GM23248 (cell line): Measurements from ENCODE around the gene TMEM59. TPM values are rescaled to one million over a fixed set of nuclear protein-coding genes. Genes with fewer than 3 reads are reported as not detected.
"Not testable (repeated sequence)": the region's sequence is repeated elsewhere in the genome, so short reads cannot be mapped to it uniquely, and the experiment has no call there.

Experiments
- DNase-seq: peaks from one replicate; pipeline ENCODE4 v3.0.0-alpha.2; 2015
- H2AFZ ChIP-seq: fragments of 200-600 bp; sonication (generic); 2 replicates; pipeline ENCODE4 v1.6.1; 2016; ENCODE audit warnings: antibody characterized with exemption
- H3F3A ChIP-seq: fragments of 200-600 bp; sonication (generic); 2 replicates; pipeline ENCODE4 v1.6.1; 2016; ENCODE audit warnings: mild to moderate bottlenecking, antibody characterized with exemption, mixed run types; ENCODE audit not compliant: insufficient read depth
- H3K27ac ChIP-seq: fragments of 200-600 bp; sonication (generic); 2 replicates; pipeline ENCODE4 v1.5.1; 2016; ENCODE audit warnings: mild to moderate bottlenecking
- H3K27me3 ChIP-seq: fragments of 200-600 bp; sonication (generic); replicated peaks from 2 replicates; pipeline ENCODE4 v1.6.1; 2016; ENCODE audit warnings: mild to moderate bottlenecking; ENCODE audit not compliant: insufficient read depth
- H3K36me3 ChIP-seq: fragments of 200-600 bp; sonication (generic); 2 replicates; pipeline ENCODE4 v1.6.1; 2016; ENCODE audit warnings: low read depth, mild to moderate bottlenecking
- H3K4me1 ChIP-seq: fragments of 200-600 bp; sonication (generic); 2 replicates; pipeline ENCODE4 v1.6.1; 2016; ENCODE audit warnings: mild to moderate bottlenecking; ENCODE audit not compliant: insufficient read depth
- H3K4me2 ChIP-seq: fragments of 200-600 bp; sonication (generic); one replicate; pipeline ENCODE4 v1.6.1; 2016; ENCODE audit warnings: mild to moderate bottlenecking; ENCODE audit not compliant: unreplicated experiment
- H3K4me3 ChIP-seq: fragments of 200-600 bp; sonication (generic); 2 replicates; pipeline ENCODE4 v1.5.1; 2016; ENCODE audit warnings: mild to moderate bottlenecking
- H3K79me2 ChIP-seq: fragments of 200-600 bp; sonication (generic); 2 replicates; pipeline ENCODE4 v1.6.1; 2016; ENCODE audit warnings: mild to moderate bottlenecking; ENCODE audit not compliant: insufficient read depth
- H3K9ac ChIP-seq: fragments of 200-600 bp; sonication (generic); 2 replicates; pipeline ENCODE4 v1.6.1; 2016; ENCODE audit warnings: mild to moderate bottlenecking
- H3K9me2 ChIP-seq: fragments of 200-600 bp; sonication (generic); 2 replicates; pipeline ENCODE4 v1.6.1; 2016; ENCODE audit warnings: mixed run types, mild to moderate bottlenecking, moderate library complexity; ENCODE audit not compliant: insufficient read depth
- H3K9me3 ChIP-seq: fragments of 200-600 bp; sonication (generic); one replicate; pipeline ENCODE4 v1.6.1; 2017; ENCODE audit warnings: low read depth
- H4K20me1 ChIP-seq: fragments of 200-600 bp; sonication (generic); 2 replicates; pipeline ENCODE4 v1.6.0; 2016; ENCODE audit not compliant: insufficient read depth
- EZH2 ChIP-seq: fragments of 200-600 bp; sonication (generic); IDR thresholded peaks from 2 replicates; pipeline ENCODE4 v1.6.1; 2018; ENCODE audit warnings: antibody characterized with exemption, mild to moderate bottlenecking; ENCODE audit not compliant: insufficient read depth, poor library complexity, severe bottlenecking
- EZH2phosphoT487 ChIP-seq: fragments of 200-600 bp; sonication (generic); IDR thresholded peaks from 2 replicates; pipeline ENCODE4 v1.6.1; 2018; ENCODE audit warnings: antibody characterized with exemption, moderate library complexity, mild to moderate bottlenecking, low read depth; ENCODE audit not compliant: insufficient read depth
- WGBS, 2 experiments: methylation state at CpG; one replicate each; pipeline ENCODE4 v1.1.6; 2015 to 2017; ENCODE audit warnings: low lambda C conversion rate in 2 of 2, low coverage in 1 of 2; ENCODE audit errors: missing lambda C conversion rate in 2 of 2; 5-methylcytosine and 5-hydroxymethylcytosine counted together
- in situ Hi-C: fragments of 300-500 bp; cut with MboI; formaldehyde crosslinking; loops from 2 replicates; pipeline ENCODE4 v1.15.0; 2020
- polyA plus RNA-seq: library from polyadenylated mRNA; unstranded; fragments of >200 nt; fragmentation: Nextera tagmentation; extraction: Ambion mirVana; gene quantifications from 2 replicates; pipeline ENCODE4 v1.2.1, GENCODE V29; 2016
- total RNA-seq: library from RNA; depleted of rRNA; stranded (reverse); fragments of >200 nt; shearing (Covaris generic); gene quantifications from 2 replicates; pipeline ENCODE4 v1.2.3, GENCODE V29; 2014

The TMEM59 gene
- total and polyA plus RNA-seq, 2 experiments from 2014 or later = 425 to 774 TPM

GRCh38 chr1:54096227-54096876 is 43.3 kb upstream of the TMEM59 start:
- no peaks in the 10 kb centered on the region for H3K27me3 ChIP-seq
- no peak overlapping the region for H3K9ac ChIP-seq
- no peak overlapping the region for H2AFZ ChIP-seq
- no peaks in the 10 kb centered on the region for H4K20me1 ChIP-seq
- no peak for DNase-seq
- in situ Hi-C loops = no loop called here
- no peak overlapping the region for H3K4me3 ChIP-seq
- WGBS, 2 experiments = 86 to 88% methylated on average over 25 of the region's 25 CpGs
- no peaks in the 10 kb centered on the region for H3K4me1 ChIP-seq
- no peaks in the 10 kb centered on the region for H3K9me3 ChIP-seq
- no peak overlapping the region for H3K27ac ChIP-seq
- H3K9me2 ChIP-seq = no peaks in the 10 kb centered on the region
- no peaks in the 10 kb centered on the region for H3F3A ChIP-seq
- H3K79me2 ChIP-seq = no peaks in the 10 kb centered on the region
- H3K4me2 ChIP-seq = no peak overlapping the region
- H3K36me3 ChIP-seq = no peaks in the 10 kb centered on the region
- TF ChIP-seq EZH2 (no peak), EZH2phosphoT487 (no peak)

DNA sequence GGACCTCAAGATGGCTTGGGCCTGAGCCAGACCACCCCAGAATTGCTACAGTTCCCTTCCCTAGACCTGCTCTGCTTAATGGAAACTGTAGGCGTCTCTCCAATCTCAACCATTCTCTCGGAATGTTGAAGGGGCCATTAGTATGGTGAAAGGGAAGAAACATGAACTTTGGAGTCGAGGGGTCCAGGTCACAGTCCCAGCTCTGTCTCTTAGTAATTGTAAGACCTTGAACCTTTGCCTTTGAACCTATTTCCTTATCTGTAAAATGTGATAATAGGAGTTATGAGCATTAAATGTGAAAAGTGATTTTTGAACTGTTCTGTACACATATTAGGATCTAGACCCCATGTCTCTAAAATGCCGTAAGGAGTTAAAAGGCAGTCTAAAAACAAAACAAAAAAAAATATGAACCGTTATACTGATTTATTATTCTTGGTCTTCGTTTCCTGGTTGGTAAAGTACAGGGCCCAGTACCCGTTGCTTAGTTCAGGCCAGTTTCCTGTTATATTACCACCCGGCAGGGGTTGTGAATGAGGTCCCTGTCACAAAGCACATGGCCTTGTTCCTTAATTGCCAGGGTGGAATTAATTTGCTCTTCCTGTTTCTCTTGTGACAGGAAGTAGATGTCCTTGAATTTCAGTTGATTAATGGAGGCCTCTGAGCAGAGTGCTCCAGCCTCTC is 42.7 kb upstream of the TMEM59 start:
- Histone ChIP-seq H3K4me3 (no peak overlapping the region), H3K9me3 (no peaks in the 10 kb centered on the region), H3K79me2 (no peaks in the 10 kb centered on the region), H3K36me3 (no peaks in the 10 kb centered on the region), H3K4me2 (no peak overlapping the region), H2AFZ (no peak overlapping the region), H3F3A (no peaks in the 10 kb centered on the region), H3K27ac (no peak overlapping the region), H4K20me1 (no peaks in the 10 kb centered on the region), H3K4me1 (no peaks in the 10 kb centered on the region), H3K9me2 (no peaks in the 10 kb centered on the region), H3K9ac (no peak overlapping the region), H3K27me3 (no peaks in the 10 kb centered on the region)
- 92 to 94% methylated on average over 8 of the region's 8 CpGs for WGBS, 2 experiments
- in situ Hi-C loops = no loop called here
- DNase-seq = no peak
- TF ChIP-seq EZH2phosphoT487 = no peak
- TF ChIP-seq EZH2 = no peak

DNA sequence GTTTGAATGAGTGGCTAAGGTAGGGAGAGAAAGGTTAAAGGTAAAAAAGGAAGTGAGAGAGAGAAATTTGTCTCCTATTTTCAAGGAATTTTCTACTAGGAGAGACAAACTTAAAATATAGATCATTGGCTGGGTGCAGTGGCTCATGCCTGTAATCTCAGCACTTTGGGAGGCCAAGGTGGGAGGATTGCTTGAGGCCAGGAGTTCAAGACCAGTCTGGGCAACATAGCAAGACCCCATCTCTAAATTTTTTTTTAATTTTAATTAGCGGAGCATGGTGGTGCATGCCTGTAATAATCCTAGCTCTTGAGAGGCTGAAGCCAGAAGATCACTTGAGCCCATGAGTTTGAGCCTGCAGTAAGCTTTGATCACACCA is 41.7 kb upstream of the TMEM59 start:
- H3F3A ChIP-seq, H3K79me2 ChIP-seq, DNase-seq, H4K20me1 ChIP-seq, H3K4me1 ChIP-seq, H3K4me2 ChIP-seq, in situ Hi-C loops, H2AFZ ChIP-seq, H3K9me2 ChIP-seq, H3K36me3 ChIP-seq, H3K27ac ChIP-seq, H3K9ac ChIP-seq, H3K27me3 ChIP-seq, H3K9me3 ChIP-seq, H3K4me3 ChIP-seq: not testable (repeated sequence)
- 100% methylated on average over 1 of the region's 1 CpG for WGBS, 2 experiments

GRCh38 chr1:54094001-54094729 is 41.2 kb upstream of the TMEM59 start:
- no peaks in the 10 kb centered on the region for H3K9me2 ChIP-seq
- H3K4me3 ChIP-seq = no peak overlapping the region
- H3K27ac ChIP-seq = no peak overlapping the region
- DNase-seq = no peak
- no peak overlapping the region for H3K9ac ChIP-seq
- H2AFZ ChIP-seq = no peak overlapping the region
- no peaks in the 10 kb centered on the region for H3K9me3 ChIP-seq
- no peaks in the 10 kb centered on the region for H4K20me1 ChIP-seq
- H3F3A ChIP-seq = no peaks in the 10 kb centered on the region
- H3K4me1 ChIP-seq = no peaks in the 10 kb centered on the region
- TF ChIP-seq EZH2phosphoT487 (no peak), EZH2 (no peak)
- no peaks in the 10 kb centered on the region for H3K36me3 ChIP-seq
- in situ Hi-C loops = no loop called here
- H3K79me2 ChIP-seq = no peaks in the 10 kb centered on the region
- 92 to 98% methylated on average over 4 of the region's 4 CpGs for WGBS, 2 experiments
- no peaks in the 10 kb centered on the region for H3K27me3 ChIP-seq
- no peak overlapping the region for H3K4me2 ChIP-seq
